Measurements from ENCODE around the gene UBE3B.

UBE3B gene

GRCh38 chr12:109489016-109489954 is 11.9 kb downstream of the UBE3B start:
- H3K79me1 ChIP-seq (replicated peaks; ENCODE audit: low read length, poor library complexity, severe bottlenecking): peaks cover 3% of the 10 kb centered on the region
- H3K9ac ChIP-seq (ENCODE audit: low read length): peak overlapping the region; percentile 49
- H2AK5ac ChIP-seq (ENCODE audit: low read length, severe bottlenecking): no peak overlapping the region
- no peak overlapping the region for H2BK12ac ChIP-seq (ENCODE audit: low read length in 2 of 2)
- H4K8ac ChIP-seq (ENCODE audit: low read length): no peak overlapping the region
- no peak overlapping the region for H3K23ac ChIP-seq (ENCODE audit: low read length in 2 of 2)
- H2AFZ ChIP-seq (ENCODE audit: low read depth, low read length): no peak overlapping the region
- no peak overlapping the region for H3K4me2 ChIP-seq (ENCODE audit: low read length, poor library complexity, severe bottlenecking)
- no peaks in the 10 kb centered on the region for H3K9me3 ChIP-seq (ENCODE audit: control insufficient read depth, low read length)
- H2BK15ac ChIP-seq (ENCODE audit: low read depth, poor library complexity, severe bottlenecking): no peak overlapping the region
- no peak overlapping the region for H3K4ac ChIP-seq (ENCODE audit: low read depth in 1 of 2, low read length in 2 of 2)
- no peak overlapping the region for H3K4me3 ChIP-seq (ENCODE audit: insufficient read depth in 1 of 2, low read depth in 1 of 2, low read length in 2 of 2)
- H3K27me3 ChIP-seq (ENCODE audit: control insufficient read depth in 1 of 2, insufficient read depth in 1 of 2, low read length in 2 of 2): no peaks in the 10 kb centered on the region
- H3K36me3 ChIP-seq (ENCODE audit: control insufficient read depth in 1 of 2, insufficient read depth in 2 of 2, low read depth in 1 of 2, low read length in 2 of 2): peaks cover 59 to 98% of the 10 kb centered on the region in 2 experiments
- H2BK5ac ChIP-seq (ENCODE audit: low read depth, low read length, poor library complexity, severe bottlenecking): no peak overlapping the region
- H3K14ac ChIP-seq (ENCODE audit: low read length in 2 of 2): no peak overlapping the region
- H3K18ac ChIP-seq (ENCODE audit: low read depth in 1 of 2, low read length in 2 of 2): no peak overlapping the region
- no peak overlapping the region for H2BK120ac ChIP-seq (ENCODE audit: low read depth, low read length)
- 96% methylated on average over 14 of the region's 14 CpGs for WGBS
- no peak overlapping the region for H4K91ac ChIP-seq (ENCODE audit: low read length)
- H3K27ac ChIP-seq (ENCODE audit: low read length, poor library complexity, severe bottlenecking): no peak overlapping the region
- DNase-seq: no peak
- H3K4me1 ChIP-seq (ENCODE audit: control insufficient read depth, insufficient read depth, low read depth, low read length): no peaks in the 10 kb centered on the region

- Histone ChIP-seq H2BK120ac (ENCODE audit: low read depth, low read length) (no peak overlapping the region), H2BK12ac (ENCODE audit: low read length in 2 of 2) (no peak overlapping the region), H3K4me2 (ENCODE audit: low read length, poor library complexity, severe bottlenecking) (no peak overlapping the region), H2BK15ac (ENCODE audit: low read depth, poor library complexity, severe bottlenecking) (no peak overlapping the region), H3K79me1 (replicated peaks; ENCODE audit: low read length, poor library complexity, severe bottlenecking) (peaks cover 2% of the 10 kb centered on the region), H3K4ac (ENCODE audit: low read depth in 1 of 2, low read length in 2 of 2) (no peak overlapping the region), H3K4me1 (ENCODE audit: control insufficient read depth, insufficient read depth, low read depth, low read length) (no peaks in the 10 kb centered on the region), H2AFZ (ENCODE audit: low read depth, low read length) (no peak overlapping the region), H2AK5ac (ENCODE audit: low read length, severe bottlenecking) (no peak overlapping the region), H3K27ac (ENCODE audit: low read length, poor library complexity, severe bottlenecking) (no peak overlapping the region), H3K23ac (ENCODE audit: low read length in 2 of 2) (no peak overlapping the region), H4K8ac (ENCODE audit: low read length) (no peak overlapping the region), H3K14ac (ENCODE audit: low read length in 2 of 2) (no peak overlapping the region), H3K27me3 (ENCODE audit: control insufficient read depth in 1 of 2, insufficient read depth in 1 of 2, low read length in 2 of 2) (no peaks in the 10 kb centered on the region), H4K91ac (ENCODE audit: low read length) (no peak overlapping the region), H2BK5ac (ENCODE audit: low read depth, low read length, poor library complexity, severe bottlenecking) (no peak overlapping the region), H3K18ac (ENCODE audit: low read depth in 1 of 2, low read length in 2 of 2) (no peak overlapping the region), H3K9ac (ENCODE audit: low read length) (no peak overlapping the region), H3K4me3 (ENCODE audit: insufficient read depth in 1 of 2, low read depth in 1 of 2, low read length in 2 of 2) (no peak overlapping the region), H3K9me3 (ENCODE audit: control insufficient read depth, low read length) (no peaks in the 10 kb centered on the region), H3K36me3 (ENCODE audit: control insufficient read depth in 1 of 2, insufficient read depth in 2 of 2, low read depth in 1 of 2, low read length in 2 of 2) (peaks cover 54 to 98% of the 10 kb centered on the region in 2 experiments)
- DNase-seq: no peak
- WGBS: no CpG with 5 or more reads among the region's 1 CpG
Observed at GRCh38 chr12:109489955-109490565, 12.6 kb downstream of the UBE3B start.

- Histone ChIP-seq H4K91ac (ENCODE audit: low read length) (no peak overlapping the region), H2BK120ac (ENCODE audit: low read depth, low read length) (no peak overlapping the region), H3K14ac (ENCODE audit: low read length in 2 of 2) (no peak overlapping the region), H2AFZ (ENCODE audit: low read depth, low read length) (no peak overlapping the region), H2AK5ac (ENCODE audit: low read length, severe bottlenecking) (no peak overlapping the region), H2BK12ac (ENCODE audit: low read length in 2 of 2) (no peak overlapping the region), H3K9ac (ENCODE audit: low read length) (no peak overlapping the region), H2BK15ac (ENCODE audit: low read depth, poor library complexity, severe bottlenecking) (no peak overlapping the region), H3K27ac (ENCODE audit: low read length, poor library complexity, severe bottlenecking) (no peak overlapping the region), H3K4me1 (ENCODE audit: control insufficient read depth, insufficient read depth, low read depth, low read length) (no peaks in the 10 kb centered on the region), H3K23ac (ENCODE audit: low read length in 2 of 2) (no peak overlapping the region), H3K27me3 (ENCODE audit: control insufficient read depth in 1 of 2, insufficient read depth in 1 of 2, low read length in 2 of 2) (no peaks in the 10 kb centered on the region), H3K4me2 (ENCODE audit: low read length, poor library complexity, severe bottlenecking) (no peak overlapping the region), H3K18ac (ENCODE audit: low read depth in 1 of 2, low read length in 2 of 2) (no peak overlapping the region), H3K4ac (ENCODE audit: low read depth in 1 of 2, low read length in 2 of 2) (no peak overlapping the region), H4K8ac (ENCODE audit: low read length) (no peak overlapping the region), H3K4me3 (ENCODE audit: insufficient read depth in 1 of 2, low read depth in 1 of 2, low read length in 2 of 2) (no peak overlapping the region), H3K36me3 (ENCODE audit: control insufficient read depth in 1 of 2, insufficient read depth in 2 of 2, low read depth in 1 of 2, low read length in 2 of 2) (peaks cover 43 to 94% of the 10 kb centered on the region in 2 experiments), H2BK5ac (ENCODE audit: low read depth, low read length, poor library complexity, severe bottlenecking) (no peak overlapping the region), H3K79me1 (replicated peaks; ENCODE audit: low read length, poor library complexity, severe bottlenecking) (peaks cover 2% of the 10 kb centered on the region), H3K9me3 (ENCODE audit: control insufficient read depth, low read length) (no peaks in the 10 kb centered on the region)
- DNase-seq: no peak
- 96% methylated on average over 4 of the region's 4 CpGs for WGBS
Observed at GRCh38 chr12:109491671-109492070, 14.2 kb downstream of the UBE3B start.

- Histone ChIP-seq H2BK120ac (ENCODE audit: low read depth, low read length) (no peak overlapping the region), H4K91ac (ENCODE audit: low read length) (no peak overlapping the region), H3K18ac (ENCODE audit: low read depth in 1 of 2, low read length in 2 of 2) (no peak overlapping the region), H3K27ac (ENCODE audit: low read length, poor library complexity, severe bottlenecking) (no peak overlapping the region), H3K36me3 (ENCODE audit: control insufficient read depth in 1 of 2, insufficient read depth in 2 of 2, low read depth in 1 of 2, low read length in 2 of 2) (peaks cover 36 to 90% of the 10 kb centered on the region in 2 experiments), H3K4me3 (ENCODE audit: insufficient read depth in 1 of 2, low read depth in 1 of 2, low read length in 2 of 2) (no peak overlapping the region), H4K8ac (ENCODE audit: low read length) (no peak overlapping the region), H3K4ac (ENCODE audit: low read depth in 1 of 2, low read length in 2 of 2) (no peak overlapping the region), H3K14ac (ENCODE audit: low read length in 2 of 2) (no peak overlapping the region), H3K9ac (ENCODE audit: low read length) (no peak overlapping the region), H3K23ac (ENCODE audit: low read length in 2 of 2) (no peak overlapping the region), H3K27me3 (ENCODE audit: control insufficient read depth in 1 of 2, insufficient read depth in 1 of 2, low read length in 2 of 2) (no peaks in the 10 kb centered on the region), H2AK5ac (ENCODE audit: low read length, severe bottlenecking) (no peak overlapping the region), H3K4me1 (ENCODE audit: control insufficient read depth, insufficient read depth, low read depth, low read length) (no peaks in the 10 kb centered on the region), H3K4me2 (ENCODE audit: low read length, poor library complexity, severe bottlenecking) (no peak overlapping the region), H2BK12ac (ENCODE audit: low read length in 2 of 2) (no peak overlapping the region), H2AFZ (ENCODE audit: low read depth, low read length) (no peak overlapping the region), H2BK15ac (ENCODE audit: low read depth, poor library complexity, severe bottlenecking) (no peak overlapping the region), H3K79me1 (replicated peaks; ENCODE audit: low read length, poor library complexity, severe bottlenecking) (peaks cover 1% of the 10 kb centered on the region), H2BK5ac (ENCODE audit: low read depth, low read length, poor library complexity, severe bottlenecking) (no peak overlapping the region), H3K9me3 (ENCODE audit: control insufficient read depth, low read length) (no peaks in the 10 kb centered on the region)
- DNase-seq: no peak
- 96% methylated on average over 5 of the region's 5 CpGs for WGBS
Observed at GRCh38 chr12:109492371-109492770, 14.9 kb downstream of the UBE3B start.

Data from mesenchymal stem cell (in vitro differentiated cells and primary cell).